ENCODE data around the gene PPM1L.

The PPM1L gene

GRCh38 chr3:160763073-160763472 lies 7.0 kb downstream of the PPM1L start:
- DNase-seq (ENCODE audit: low spot score), result no peak

- no peak for DNase-seq (ENCODE audit: low spot score)
Observed at GRCh38 chr3:160765211-160765610, 9.2 kb downstream of the PPM1L start.

- DNase-seq (ENCODE audit: low spot score), result no peak
Observed at GRCh38 chr3:160768031-160768430, 12.0 kb downstream of the PPM1L start.

GRCh38 chr3:160768918-160769317 lies 12.9 kb downstream of the PPM1L start:
- DNase-seq (ENCODE audit: low spot score), result no peak

GRCh38 chr3:160771811-160772459 lies 15.9 kb downstream of the PPM1L start:
- DNase-seq (ENCODE audit: low spot score), result no peak

- no peak for DNase-seq (ENCODE audit: low spot score)
Observed at GRCh38 chr3:160773722-160774121, 17.7 kb downstream of the PPM1L start.

GRCh38 chr3:160774172-160774571 lies 18.1 kb downstream of the PPM1L start:
- DNase-seq (ENCODE audit: low spot score), result no peak

- DNase-seq (ENCODE audit: low spot score), result no peak
Observed at GRCh38 chr3:160778480-160778879, 22.4 kb downstream of the PPM1L start.

- DNase-seq (ENCODE audit: low spot score), result no peak
Observed at GRCh38 chr3:160779040-160779439, 23.0 kb downstream of the PPM1L start.

GRCh38 chr3:160780245-160780644 lies 24.2 kb downstream of the PPM1L start:
- DNase-seq (ENCODE audit: low spot score), result no peak

GRCh38 chr3:160781402-160781801 lies 25.4 kb downstream of the PPM1L start:
- DNase-seq (ENCODE audit: low spot score), result no peak

GRCh38 chr3:160781863-160782262 lies 25.8 kb downstream of the PPM1L start:
- no peak for DNase-seq (ENCODE audit: low spot score)

- DNase-seq (ENCODE audit: low spot score), result no peak
Observed at GRCh38 chr3:160784853-160785252, 28.8 kb downstream of the PPM1L start.

GRCh38 chr3:160790726-160791125 lies 34.7 kb downstream of the PPM1L start:
- no peak for DNase-seq (ENCODE audit: low spot score)

GRCh38 chr3:160792540-160792939 lies 36.5 kb downstream of the PPM1L start:
- DNase-seq (ENCODE audit: low spot score), result no peak

- no peak for DNase-seq (ENCODE audit: low spot score)
Observed at GRCh38 chr3:160793722-160794252, 37.8 kb downstream of the PPM1L start.

- no peak for DNase-seq (ENCODE audit: low spot score)
Observed at GRCh38 chr3:160796089-160796812, 40.2 kb downstream of the PPM1L start.

GRCh38 chr3:160796813-160797164 lies 40.8 kb downstream of the PPM1L start:
- peak; percentile 77 for DNase-seq (ENCODE audit: low spot score)

- no peak for DNase-seq (ENCODE audit: low spot score)
Observed at GRCh38 chr3:160797356-160797755, 41.3 kb downstream of the PPM1L start.

GRCh38 chr3:160801386-160802118 lies 45.5 kb downstream of the PPM1L start:
- peak; percentile 50 for DNase-seq (ENCODE audit: low spot score)

GRCh38 chr3:160804762-160805161 lies 48.7 kb downstream of the PPM1L start:
- peak; percentile 69 for DNase-seq (ENCODE audit: low spot score)

- no peak for DNase-seq (ENCODE audit: low spot score)
Observed at GRCh38 chr3:160806094-160806493, 50.1 kb downstream of the PPM1L start.

- DNase-seq (ENCODE audit: low spot score), result no peak
Observed at GRCh38 chr3:160806686-160807085, 50.7 kb downstream of the PPM1L start.

Measured in cerebellar cortex (tissue), 1 donor.